ENCODE data around the gene RIT2. TPM values are rescaled to one million over a fixed set of nuclear protein-coding genes. Genes with fewer than 3 reads are reported as not detected.

Gene RIT2
- total RNA-seq, 1 donor from 2014 or later: not detected

DNA sequence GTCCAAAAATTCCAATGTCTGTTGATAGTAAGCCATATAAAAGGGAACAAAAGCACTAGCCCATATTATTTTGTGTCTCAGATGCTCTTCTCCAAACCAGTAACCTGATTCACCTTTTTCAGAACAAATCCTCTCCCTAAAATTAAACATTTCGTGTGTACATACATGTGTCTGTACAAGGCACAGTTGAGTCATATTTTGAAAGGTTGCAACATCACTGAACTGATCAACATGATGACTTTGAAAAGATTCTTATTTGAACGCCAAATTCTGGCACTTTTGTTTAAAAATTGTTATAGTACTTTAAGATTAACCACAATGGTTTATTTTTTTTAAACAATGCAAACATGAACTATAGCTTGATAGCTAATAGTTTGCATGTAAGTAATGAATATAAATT lies 102.5 kb downstream of the RIT2 start:
- Mint-ChIP-seq H3K27me3 (ENCODE audit: unreplicated experiment) (no peaks in the 10 kb centered on the region), H3K4me3 (ENCODE audit: unreplicated experiment) (no peak overlapping the region), H3K36me3 (ENCODE audit: low read depth, unreplicated experiment) (no peaks in the 10 kb centered on the region), H3K27ac (ENCODE audit: unreplicated experiment) (no peak overlapping the region), H3K9me3 (ENCODE audit: unreplicated experiment) (no peaks in the 10 kb centered on the region), H3K4me1 (ENCODE audit: unreplicated experiment) (no peaks in the 10 kb centered on the region)
- TF ChIP-seq, protein P1, sequence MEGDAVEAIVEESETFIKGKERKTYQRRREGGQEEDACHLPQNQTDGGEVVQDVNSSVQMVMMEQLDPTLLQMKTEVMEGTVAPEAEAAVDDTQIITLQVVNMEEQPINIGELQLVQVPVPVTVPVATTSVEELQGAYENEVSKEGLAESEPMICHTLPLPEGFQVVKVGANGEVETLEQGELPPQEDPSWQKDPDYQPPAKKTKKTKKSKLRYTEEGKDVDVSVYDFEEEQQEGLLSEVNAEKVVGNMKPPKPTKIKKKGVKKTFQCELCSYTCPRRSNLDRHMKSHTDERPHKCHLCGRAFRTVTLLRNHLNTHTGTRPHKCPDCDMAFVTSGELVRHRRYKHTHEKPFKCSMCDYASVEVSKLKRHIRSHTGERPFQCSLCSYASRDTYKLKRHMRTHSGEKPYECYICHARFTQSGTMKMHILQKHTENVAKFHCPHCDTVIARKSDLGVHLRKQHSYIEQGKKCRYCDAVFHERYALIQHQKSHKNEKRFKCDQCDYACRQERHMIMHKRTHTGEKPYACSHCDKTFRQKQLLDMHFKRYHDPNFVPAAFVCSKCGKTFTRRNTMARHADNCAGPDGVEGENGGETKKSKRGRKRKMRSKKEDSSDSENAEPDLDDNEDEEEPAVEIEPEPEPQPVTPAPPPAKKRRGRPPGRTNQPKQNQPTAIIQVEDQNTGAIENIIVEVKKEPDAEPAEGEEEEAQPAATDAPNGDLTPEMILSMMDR (IDR thresholded peaks at IDR 0.05; ENCODE audit: unreplicated experiment): no peak
- no peak for DNase-seq (ENCODE audit: low spot score)

GRCh38 chr18:43010611-43011010 lies 104.9 kb downstream of the RIT2 start:
- Mint-ChIP-seq H3K27ac (ENCODE audit: unreplicated experiment) (no peak overlapping the region), H3K36me3 (ENCODE audit: low read depth, unreplicated experiment) (no peaks in the 10 kb centered on the region), H3K9me3 (ENCODE audit: unreplicated experiment) (no peaks in the 10 kb centered on the region), H3K4me1 (ENCODE audit: unreplicated experiment) (no peaks in the 10 kb centered on the region), H3K27me3 (ENCODE audit: unreplicated experiment) (no peaks in the 10 kb centered on the region), H3K4me3 (ENCODE audit: unreplicated experiment) (no peak overlapping the region)
- TF ChIP-seq, protein P1 (IDR thresholded peaks at IDR 0.05; ENCODE audit: unreplicated experiment): no peak
- DNase-seq (ENCODE audit: low spot score): no peak

DNA sequence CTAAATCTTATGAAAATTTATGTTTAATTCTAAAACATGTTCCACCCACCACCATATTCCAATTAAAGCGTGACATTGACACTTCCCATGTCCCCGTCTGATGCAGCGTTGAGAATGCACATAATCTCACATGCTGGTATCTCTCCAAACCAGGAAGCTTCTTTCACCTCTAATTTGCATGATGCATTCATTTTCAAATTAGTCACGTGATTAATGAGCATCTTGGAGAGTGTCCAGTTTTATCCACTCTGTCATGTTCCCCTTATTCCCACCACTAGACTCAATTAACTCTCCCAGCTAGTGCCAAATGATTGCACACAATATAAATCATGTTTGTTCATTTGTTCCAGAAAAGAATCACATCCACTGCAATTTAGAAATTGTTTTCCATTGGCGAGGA lies 105.8 kb downstream of the RIT2 start:
- no peaks in the 10 kb centered on the region for H3K4me1 Mint-ChIP-seq (ENCODE audit: unreplicated experiment)
- H3K4me3 Mint-ChIP-seq (ENCODE audit: unreplicated experiment): no peak overlapping the region
- TF ChIP-seq, protein P1 (IDR thresholded peaks at IDR 0.05; ENCODE audit: unreplicated experiment): no peak
- no peaks in the 10 kb centered on the region for H3K9me3 Mint-ChIP-seq (ENCODE audit: unreplicated experiment)
- H3K27ac Mint-ChIP-seq (ENCODE audit: unreplicated experiment): no peak overlapping the region
- no peaks in the 10 kb centered on the region for H3K36me3 Mint-ChIP-seq (ENCODE audit: low read depth, unreplicated experiment)
- no peaks in the 10 kb centered on the region for H3K27me3 Mint-ChIP-seq (ENCODE audit: unreplicated experiment)
- DNase-seq (ENCODE audit: low spot score): no peak

DNA sequence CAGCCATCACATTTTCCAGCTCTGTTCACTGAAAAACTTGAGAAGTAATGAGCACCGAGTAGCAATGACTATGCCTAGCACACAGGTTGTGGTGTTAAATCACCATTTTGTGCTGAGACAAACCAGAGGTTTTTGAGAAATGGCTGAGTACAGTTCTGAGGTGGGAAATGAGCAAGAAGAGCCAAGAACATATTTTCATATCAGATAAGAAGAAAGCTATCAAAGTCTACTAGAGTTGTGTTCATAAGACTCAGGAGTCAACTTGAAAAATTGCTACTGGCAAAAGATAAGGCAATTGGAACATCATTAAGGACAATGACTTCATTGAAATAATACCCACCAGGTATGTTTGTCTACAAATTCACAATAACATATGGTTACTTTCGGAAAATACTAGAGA lies 108.1 kb downstream of the RIT2 start:
- H3K27ac Mint-ChIP-seq (ENCODE audit: unreplicated experiment): no peak overlapping the region
- no peak for DNase-seq (ENCODE audit: low spot score)
- no peaks in the 10 kb centered on the region for H3K36me3 Mint-ChIP-seq (ENCODE audit: low read depth, unreplicated experiment)
- H3K4me3 Mint-ChIP-seq (ENCODE audit: unreplicated experiment): no peak overlapping the region
- no peaks in the 10 kb centered on the region for H3K27me3 Mint-ChIP-seq (ENCODE audit: unreplicated experiment)
- no peaks in the 10 kb centered on the region for H3K4me1 Mint-ChIP-seq (ENCODE audit: unreplicated experiment)
- TF ChIP-seq, protein P1 (IDR thresholded peaks at IDR 0.05; ENCODE audit: unreplicated experiment): no peak
- no peaks in the 10 kb centered on the region for H3K9me3 Mint-ChIP-seq (ENCODE audit: unreplicated experiment)

DNA sequence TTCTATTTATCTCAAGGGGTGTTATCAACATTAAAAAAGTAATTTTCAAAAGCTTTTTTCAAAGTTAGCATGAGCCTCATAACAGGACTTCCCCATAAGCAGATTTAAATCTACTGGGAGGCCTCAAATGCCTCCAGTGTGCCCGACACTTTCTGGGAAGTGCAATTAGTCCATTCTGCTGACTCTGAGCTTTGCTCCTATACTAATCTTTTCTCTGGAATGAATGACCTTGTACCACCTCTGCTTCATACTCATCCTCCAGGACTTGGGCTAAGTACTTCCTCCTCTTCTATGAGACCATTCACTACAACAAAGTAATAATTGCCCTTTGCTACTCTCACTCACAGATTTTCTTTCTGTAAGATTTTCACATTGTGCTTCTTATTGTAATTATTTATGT lies 111.1 kb downstream of the RIT2 start:
- TF ChIP-seq, protein P1 (IDR thresholded peaks at IDR 0.05; ENCODE audit: unreplicated experiment): no peak
- Mint-ChIP-seq H3K27me3 (ENCODE audit: unreplicated experiment) (no peaks in the 10 kb centered on the region), H3K36me3 (ENCODE audit: low read depth, unreplicated experiment) (no peaks in the 10 kb centered on the region), H3K9me3 (ENCODE audit: unreplicated experiment) (no peaks in the 10 kb centered on the region), H3K4me1 (ENCODE audit: unreplicated experiment) (no peaks in the 10 kb centered on the region), H3K27ac (ENCODE audit: unreplicated experiment) (no peak overlapping the region), H3K4me3 (ENCODE audit: unreplicated experiment) (no peak overlapping the region)
- DNase-seq (ENCODE audit: low spot score): no peak
